ENCODE results near the gene DCLK1. TPM values are rescaled to one million over a fixed set of nuclear protein-coding genes. Genes with fewer than 3 reads are reported as not detected.

Gene DCLK1
- total RNA-seq, 1 donor from 2014 or later, result 36.1 TPM

- Histone ChIP-seq H3K9me3 (no peaks in the 10 kb centered on the region), H3K4me3 (no peak overlapping the region), H3K27me3 (no peaks in the 10 kb centered on the region), H3K27ac (no peak overlapping the region), H3K4me1 (no peaks in the 10 kb centered on the region), H3K36me3 (no peaks in the 10 kb centered on the region)
- intact Hi-C loops (cut with DNase I), result no loop called here
- no peak for DNase-seq (ENCODE audit: extremely low spot score in 2 of 2)
- TF ChIP-seq POLR2AphosphoS5 (IDR thresholded peaks at IDR 0.05; ENCODE audit: insufficient read depth in 1 of 2, low read depth in 1 of 2), result no peak
- no peak for TF ChIP-seq POLR2A (IDR thresholded peaks at IDR 0.05)
- TF ChIP-seq CTCF (IDR thresholded peaks at IDR 0.05), result no peak
Measured at GRCh38 chr13:35947315-35947714, 183.9 kb downstream of the DCLK1 start.

GRCh38 chr13:35945368-35945767, 185.8 kb downstream of the DCLK1 start:
- Histone ChIP-seq H3K9me3 (no peaks in the 10 kb centered on the region), H3K27me3 (no peaks in the 10 kb centered on the region), H3K4me3 (no peak overlapping the region), H3K36me3 (no peaks in the 10 kb centered on the region), H3K27ac (no peak overlapping the region), H3K4me1 (no peaks in the 10 kb centered on the region)
- DNase-seq (ENCODE audit: extremely low spot score in 2 of 2), result peak in 1 of 2 donors; percentile 74
- TF ChIP-seq POLR2AphosphoS5 (IDR thresholded peaks at IDR 0.05; ENCODE audit: insufficient read depth in 1 of 2, low read depth in 1 of 2), result no peak
- TF ChIP-seq CTCF (IDR thresholded peaks at IDR 0.05), result no peak
- no peak for TF ChIP-seq POLR2A (IDR thresholded peaks at IDR 0.05)
- intact Hi-C loops (cut with DNase I), result no loop called here

- intact Hi-C loops (cut with DNase I), result no loop called here
- H3K27me3 ChIP-seq, result no peaks in the 10 kb centered on the region
- H3K4me1 ChIP-seq, result no peaks in the 10 kb centered on the region
- no peaks in the 10 kb centered on the region for H3K9me3 ChIP-seq
- no peak overlapping the region for H3K27ac ChIP-seq
- TF ChIP-seq POLR2AphosphoS5 (IDR thresholded peaks at IDR 0.05; ENCODE audit: insufficient read depth in 1 of 2, low read depth in 1 of 2) (no peak), POLR2A (IDR thresholded peaks at IDR 0.05) (no peak), CTCF (IDR thresholded peaks at IDR 0.05) (no peak)
- no peak overlapping the region for H3K4me3 ChIP-seq
- peak in 1 of 2 donors; percentile 42 for DNase-seq (ENCODE audit: extremely low spot score in 2 of 2)
- no peaks in the 10 kb centered on the region for H3K36me3 ChIP-seq
Measured at GRCh38 chr13:35941374-35941773, 189.8 kb downstream of the DCLK1 start.

- Histone ChIP-seq H3K4me1 (no peaks in the 10 kb centered on the region), H3K27ac (peak overlapping the region; percentile 0), H3K9me3 (no peaks in the 10 kb centered on the region), H3K27me3 (no peaks in the 10 kb centered on the region), H3K36me3 (no peaks in the 10 kb centered on the region), H3K4me3 (no peak overlapping the region)
- intact Hi-C loops (cut with DNase I), result no loop called here
- DNase-seq (ENCODE audit: extremely low spot score in 2 of 2), result peak in 1 of 2 donors; percentile 84
- TF ChIP-seq POLR2A (IDR thresholded peaks at IDR 0.05) (no peak), POLR2AphosphoS5 (IDR thresholded peaks at IDR 0.05; ENCODE audit: insufficient read depth in 1 of 2, low read depth in 1 of 2) (peak in 1 of 2 donors; percentile 22), CTCF (IDR thresholded peaks at IDR 0.05) (no peak)
Measured at GRCh38 chr13:35940734-35941133, 190.4 kb downstream of the DCLK1 start.

- intact Hi-C loops (cut with DNase I), result loop anchor here (10.0 kb wide), 1 partner anchor 82 kb away; no protein-coding TSS in a partner anchor
- H3K36me3 ChIP-seq, result no peaks in the 10 kb centered on the region
- peaks cover 14% of the 10 kb centered on the region for H3K4me1 ChIP-seq
- H3K27me3 ChIP-seq, result no peaks in the 10 kb centered on the region
- DNase-seq (ENCODE audit: extremely low spot score in 2 of 2), result peak in 1 of 2 donors; percentile 79
- no peaks in the 10 kb centered on the region for H3K9me3 ChIP-seq
- H3K4me3 ChIP-seq, result no peak overlapping the region
- H3K27ac ChIP-seq, result peak overlapping the region; percentile 63
- TF ChIP-seq CTCF (IDR thresholded peaks at IDR 0.05) (no peak), POLR2A (IDR thresholded peaks at IDR 0.05) (no peak), POLR2AphosphoS5 (IDR thresholded peaks at IDR 0.05; ENCODE audit: insufficient read depth in 1 of 2, low read depth in 1 of 2) (no peak)
Measured at GRCh38 chr13:35936246-35936978, 194.8 kb downstream of the DCLK1 start.

Data from vagina (tissue), 2 donors.